Measurements from ENCODE around the gene CCSAP. TPM values are rescaled to one million over a fixed set of nuclear protein-coding genes. Genes with fewer than 3 reads are reported as not detected.

Gene CCSAP
- total RNA-seq, 2 donors from 2014 or later, result 2.6 to 3.7 TPM

DNA sequence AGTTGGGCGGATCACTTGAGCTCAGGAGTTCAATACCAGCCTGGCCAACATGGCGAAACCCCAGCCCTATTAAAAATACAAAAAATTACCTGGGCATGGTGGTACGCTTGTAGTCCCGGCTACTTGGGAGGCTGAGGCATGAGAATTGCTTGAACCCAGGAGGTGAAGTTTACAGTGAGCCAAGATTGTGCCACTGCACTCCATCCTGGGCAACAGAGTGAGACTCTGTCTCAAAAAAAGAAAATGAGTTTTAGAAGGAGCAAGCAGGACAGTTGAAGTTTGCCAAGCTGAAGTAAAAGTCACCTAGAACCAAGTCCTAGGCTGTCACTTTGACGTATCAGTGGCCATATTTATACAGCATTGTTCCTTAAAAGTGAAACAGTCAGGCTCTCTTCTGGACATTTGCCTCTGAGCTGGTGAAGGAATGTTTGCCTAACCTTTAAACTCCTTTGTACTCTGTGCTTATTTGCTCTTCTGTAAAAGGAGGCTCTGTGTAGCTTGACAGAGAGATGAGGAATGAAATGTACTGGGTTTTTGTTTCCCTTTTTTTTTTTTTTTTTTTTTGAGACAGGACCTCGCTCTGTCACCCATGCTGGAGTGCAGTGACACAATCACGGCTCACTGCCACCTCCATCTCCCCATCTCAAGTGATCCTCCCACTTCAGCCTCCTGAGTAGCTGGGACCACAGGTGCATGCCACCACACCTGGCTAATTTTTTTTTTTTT lies 69.2 kb downstream of the CCSAP start:
- DNase-seq (no peak), ATAC-seq (no peak)
- intact Hi-C loops (cut with DNase I), result no loop called here

DNA sequence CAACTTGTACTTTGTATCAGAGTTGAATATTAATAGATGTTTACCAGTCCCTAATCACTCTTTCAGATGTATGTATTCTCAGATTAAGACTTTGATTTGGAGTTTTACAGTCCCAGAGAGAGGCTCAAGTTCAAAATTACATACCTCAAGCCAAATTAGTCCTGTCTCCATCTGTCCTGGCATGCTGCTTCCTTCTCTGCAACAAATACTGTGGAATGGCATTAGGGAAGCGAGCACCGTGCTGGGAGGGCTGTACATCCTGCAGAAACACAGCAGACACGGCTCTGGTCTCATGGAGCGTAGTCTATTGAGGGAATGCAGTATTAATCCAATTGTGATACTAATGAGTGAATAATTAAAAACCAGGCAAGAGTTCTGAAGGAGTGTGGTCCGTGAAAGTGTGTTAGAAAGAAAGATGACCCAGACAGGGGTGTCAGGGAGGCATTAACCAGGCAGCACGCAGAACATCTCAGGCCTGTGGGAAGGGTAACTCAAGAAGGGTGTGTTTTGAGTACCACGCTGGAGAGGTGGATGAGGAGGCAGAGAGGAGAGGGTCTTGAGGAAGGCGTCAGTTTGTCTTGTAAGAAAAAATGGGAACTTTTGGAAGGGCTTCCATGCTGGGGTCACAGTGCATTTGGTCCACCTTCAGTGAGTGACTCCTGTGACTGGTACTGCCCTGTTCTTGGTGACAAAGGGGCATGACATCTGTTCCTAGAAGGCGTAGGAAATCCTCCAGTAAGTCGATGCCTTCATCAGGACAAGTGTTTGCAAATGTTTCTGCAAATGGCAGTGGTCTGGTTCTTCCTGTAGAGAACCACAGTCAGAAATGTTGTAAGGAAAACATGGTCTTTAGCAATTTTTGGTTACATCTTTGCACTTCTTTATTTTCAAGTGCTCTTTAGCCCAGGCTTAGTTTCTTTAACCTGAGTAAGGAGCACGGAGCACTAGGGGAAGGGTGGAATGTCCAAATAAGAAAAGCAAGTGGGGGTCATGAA lies 70.4 kb downstream of the CCSAP start:
- ATAC-seq, result no peak
- intact Hi-C loops (cut with DNase I), result no loop called here

DNA sequence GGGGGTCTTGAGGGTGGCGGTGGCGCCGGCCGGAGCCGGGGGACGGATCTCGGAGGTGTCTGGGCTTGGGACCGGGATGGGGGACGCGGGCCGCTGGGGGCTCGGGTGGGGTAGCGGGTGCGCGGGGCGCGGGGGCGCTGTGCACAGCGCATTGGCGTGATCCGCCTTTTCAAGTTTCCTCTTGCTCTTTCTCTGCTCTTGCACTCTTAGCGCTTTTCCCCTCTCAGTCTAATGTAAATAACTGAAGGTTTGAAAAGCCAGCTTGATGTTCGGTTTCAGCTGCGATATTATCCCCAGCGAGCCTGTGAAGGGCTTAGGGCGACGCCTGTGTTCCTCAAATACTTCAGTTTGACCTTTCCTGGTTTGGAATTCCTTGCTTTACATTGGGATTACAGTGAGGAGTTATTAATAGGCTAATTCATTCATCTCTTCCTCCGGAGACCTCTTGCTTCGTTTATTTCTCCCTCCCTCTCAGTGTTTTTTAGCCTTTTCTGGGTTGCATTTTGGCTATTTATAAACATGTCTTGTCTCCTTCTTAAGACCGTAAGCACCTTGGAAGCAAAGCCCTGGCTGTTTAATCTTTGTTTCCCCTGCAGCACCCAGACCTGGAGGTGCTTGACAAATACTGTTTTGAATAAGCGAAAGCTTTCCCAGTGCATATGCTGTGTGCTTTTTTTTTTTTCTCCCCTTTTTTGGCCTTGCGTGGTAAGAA lies 71.2 kb downstream of the CCSAP start:
- peak; percentile 44 to 67 for ATAC-seq
- DNase-seq, result no peak
- intact Hi-C loops (cut with DNase I), result no loop called here

More for the DNA sequence above, 70.4 kb downstream of the CCSAP start:
- no peak for DNase-seq

Other genes with a start within 250 kb of the CCSAP start
- gene RAB4A, start 71.9 kb downstream of the CCSAP start, total RNA-seq, result 100 to 1,000 TPM in 1 of 2 donors, 10 to 100 TPM in 1; 91.6 to 100 TPM
- gene ACTA1, start 91.0 kb upstream of the CCSAP start, total RNA-seq, result 1,000 to 10,000 TPM in 1 of 2 donors, 100 to 1,000 TPM in 1; 508 to 1,063 TPM
- gene NUP133, start 165.3 kb upstream of the CCSAP start, total RNA-seq, result 10 to 100 TPM; 29.4 to 29.8 TPM
- gene ABCB10, start 215.7 kb upstream of the CCSAP start, total RNA-seq, result 10 to 100 TPM; 10.1 to 14.8 TPM